RPMI8226 (cell line): ENCODE measurements around the gene SLC2A6.
A peak's percentile ranks its signal among the peaks of the same experiment; 100 is the strongest.

ENCODE experiments used
- DNase-seq: peaks from one replicate; pipeline ENCODE4 v3.0.0-alpha.2; 2015

The SLC2A6 gene

GRCh38 chr9:133459476-133460404 is 19.2 kb downstream of the SLC2A6 start, which contains the start of gene CACFD1:
CACFD1 (plus strand) TSS chr9:133459978; CDS start chr9:133460067, 89 bp downstream.
- peak; percentile 99 for DNase-seq

- DNase-seq: no peak
Observed at GRCh38 chr9:133458643-133459312, 20.1 kb downstream of the SLC2A6 start.

GRCh38 chr9:133457748-133458147 is 21.2 kb downstream of the SLC2A6 start:
- no peak for DNase-seq

DNA sequence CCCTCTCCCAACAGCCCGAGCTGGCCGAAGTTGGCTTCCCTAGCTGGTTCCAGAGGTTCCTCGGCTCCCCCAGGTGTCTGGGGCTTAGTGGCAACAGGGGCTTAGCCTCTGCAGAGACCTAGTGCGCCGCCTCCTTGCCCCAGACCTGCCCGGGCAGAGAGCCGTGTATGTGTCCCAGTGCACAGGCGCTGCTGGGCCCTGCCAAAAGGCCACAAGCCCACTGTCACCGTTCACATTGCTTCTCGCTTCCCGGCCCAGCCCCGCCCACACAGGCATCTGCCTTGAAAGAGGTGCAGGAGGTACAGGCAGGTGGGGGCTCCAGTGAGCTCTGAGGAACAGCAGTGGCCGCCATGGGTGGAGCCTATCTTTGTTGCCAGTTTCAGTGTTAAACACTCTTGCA is 21.7 kb downstream of the SLC2A6 start:
- peak; percentile 54 for DNase-seq

DNA sequence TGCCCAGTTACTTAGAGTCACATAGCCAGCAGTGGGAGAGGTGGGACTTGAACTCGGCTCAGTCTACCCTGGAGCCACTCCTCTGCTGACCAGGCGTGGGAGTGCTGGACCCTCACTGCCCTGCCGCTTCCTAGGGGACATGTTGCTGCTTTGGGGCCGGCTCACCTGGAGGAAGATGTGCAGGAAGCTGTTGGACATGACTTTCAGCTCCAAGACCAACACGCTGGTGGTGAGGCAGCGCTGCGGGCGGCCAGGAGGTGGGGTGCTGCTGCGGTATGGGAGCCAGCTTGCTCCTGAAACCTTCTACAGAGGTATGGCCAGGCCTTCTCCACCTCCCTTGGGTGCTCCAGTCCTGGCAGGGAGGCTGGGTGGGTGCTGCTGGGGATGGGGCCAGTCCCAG is 22.5 kb downstream of the SLC2A6 start:
- peak; percentile 43 for DNase-seq

DNA sequence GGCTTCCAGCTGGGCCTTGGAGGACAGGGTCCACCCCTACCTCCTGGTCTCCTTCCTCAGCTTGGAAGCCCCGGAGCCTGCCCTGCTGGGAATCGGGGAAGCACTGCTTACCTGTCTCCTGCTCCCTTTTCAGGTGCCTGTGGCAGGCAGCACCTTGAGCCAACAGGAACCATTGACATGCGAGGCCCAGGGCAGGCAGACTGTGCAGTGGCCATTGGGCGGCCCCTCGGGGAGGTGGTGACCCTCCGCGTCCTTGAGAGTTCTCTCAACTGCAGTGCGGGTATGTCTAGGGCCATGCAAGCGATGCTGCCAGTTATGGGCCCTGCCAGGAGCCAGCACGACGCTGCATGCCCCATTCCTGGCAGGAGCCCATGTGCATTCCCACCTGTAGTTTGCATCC is 23.0 kb downstream of the SLC2A6 start:
- DNase-seq: no peak

- no peak for DNase-seq
Observed at GRCh38 chr9:133454943-133455673, 23.8 kb downstream of the SLC2A6 start.

- DNase-seq: no peak
Observed at GRCh38 chr9:133454325-133454724, 24.6 kb downstream of the SLC2A6 start.

DNA sequence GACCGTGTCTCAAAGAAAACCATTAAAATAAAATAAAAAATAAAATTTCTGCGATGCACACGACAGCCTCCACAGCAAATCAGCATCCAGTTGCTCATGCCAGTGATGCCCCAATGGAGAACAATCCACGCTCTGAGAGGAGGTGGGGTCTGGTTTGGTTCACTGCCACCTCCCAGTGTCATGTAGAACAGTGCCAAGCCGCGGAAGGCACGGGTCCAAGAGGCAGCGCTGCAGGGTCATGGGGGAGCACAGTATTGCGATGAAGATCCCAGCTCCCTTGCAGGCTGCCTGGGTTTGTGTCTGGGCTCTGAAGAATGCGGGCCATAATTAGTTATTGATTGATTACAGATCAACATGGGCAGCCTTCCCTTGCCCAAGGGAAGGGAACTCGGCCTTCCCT is 25.2 kb downstream of the SLC2A6 start:
- no peak for DNase-seq

DNA sequence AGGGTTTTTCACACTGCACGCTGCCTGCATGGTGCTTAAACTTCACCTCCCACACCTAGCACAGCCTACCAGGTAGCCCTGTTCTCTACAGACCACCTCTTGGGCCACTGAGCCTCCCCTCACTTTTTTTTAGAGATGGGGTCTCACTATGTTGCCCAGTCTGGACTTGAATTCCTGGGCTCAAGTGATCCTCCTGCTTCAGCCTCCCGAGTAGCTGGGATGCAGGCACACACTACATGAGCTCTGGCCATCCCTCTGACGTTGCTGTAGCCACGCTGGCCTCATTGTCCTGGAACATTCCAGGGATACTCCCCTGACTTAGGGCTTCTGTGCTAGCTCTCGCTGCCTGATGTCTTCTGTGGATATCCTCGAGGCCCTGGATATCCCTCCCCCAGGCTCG is 26.3 kb downstream of the SLC2A6 start:
- DNase-seq: no peak

DNA sequence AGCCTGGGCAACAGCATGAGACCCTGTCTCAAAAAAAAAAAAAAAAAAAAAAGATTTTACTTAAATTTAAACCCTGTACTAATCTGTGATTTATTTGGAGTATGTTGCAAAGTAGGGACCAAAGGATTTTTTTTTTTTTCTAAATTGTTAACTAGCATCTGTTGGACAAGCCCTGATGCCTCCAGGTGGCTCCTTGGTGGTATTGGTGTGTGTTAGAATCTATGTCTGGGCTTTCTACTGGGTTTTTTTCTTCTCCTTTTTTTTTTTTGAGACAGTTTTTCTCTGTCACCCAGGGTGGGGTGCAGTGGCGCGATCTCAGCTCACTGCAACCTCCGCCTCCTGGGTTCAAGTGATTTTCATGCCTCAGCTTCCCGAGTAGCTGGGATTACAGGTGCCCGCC is 27.0 kb downstream of the SLC2A6 start:
- peak; percentile 49 for DNase-seq

GRCh38 chr9:133449760-133450159 is 29.1 kb downstream of the SLC2A6 start:
- DNase-seq: peak; percentile 46

GRCh38 chr9:133448487-133448972 is 30.4 kb downstream of the SLC2A6 start:
- no peak for DNase-seq

- DNase-seq: no peak
Observed at GRCh38 chr9:133445293-133445969, 33.5 kb downstream of the SLC2A6 start.

DNA sequence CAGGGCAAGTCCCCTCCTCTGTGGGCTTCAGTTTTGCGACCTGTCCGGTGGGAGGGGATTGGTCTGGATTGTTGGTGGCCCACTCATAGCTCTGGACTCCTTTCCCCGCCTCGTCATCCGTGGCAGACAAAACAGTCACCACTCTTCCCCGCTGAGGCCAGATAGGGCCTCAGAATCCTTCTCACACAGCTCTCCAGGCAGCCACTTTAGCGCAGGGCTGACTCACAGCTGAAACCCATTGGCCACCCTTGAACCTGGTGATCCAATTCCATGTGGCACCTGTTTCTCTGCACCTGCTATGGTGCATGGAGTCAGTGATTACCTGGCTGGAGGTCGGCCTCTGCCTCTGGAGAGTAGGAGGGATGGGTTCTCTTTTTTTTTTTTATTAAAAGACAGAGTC is 34.9 kb downstream of the SLC2A6 start:
- no peak for DNase-seq

- DNase-seq: no peak
Observed at GRCh38 chr9:133443248-133443647, 35.7 kb downstream of the SLC2A6 start.

DNA sequence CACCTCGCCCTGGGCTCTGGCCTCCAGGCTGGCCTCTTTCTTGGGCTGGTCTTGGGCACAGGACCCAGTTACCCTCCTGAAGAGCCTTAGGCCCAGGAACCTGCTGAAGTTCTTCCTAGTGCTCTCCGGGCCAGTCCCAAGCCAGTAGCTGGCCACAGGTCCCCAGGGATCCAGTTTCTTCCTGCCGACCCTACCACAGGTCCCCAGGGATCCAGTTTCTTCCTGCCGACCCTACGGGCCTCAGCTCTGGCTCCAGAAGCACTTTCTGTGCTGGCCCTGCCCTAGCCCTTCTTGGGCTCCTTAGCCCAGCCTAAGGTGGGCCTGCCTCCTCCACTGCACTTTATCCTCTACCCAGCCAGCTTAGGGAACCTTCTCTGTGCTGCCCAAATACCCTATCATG is 37.3 kb downstream of the SLC2A6 start:
- no peak for DNase-seq

DNA sequence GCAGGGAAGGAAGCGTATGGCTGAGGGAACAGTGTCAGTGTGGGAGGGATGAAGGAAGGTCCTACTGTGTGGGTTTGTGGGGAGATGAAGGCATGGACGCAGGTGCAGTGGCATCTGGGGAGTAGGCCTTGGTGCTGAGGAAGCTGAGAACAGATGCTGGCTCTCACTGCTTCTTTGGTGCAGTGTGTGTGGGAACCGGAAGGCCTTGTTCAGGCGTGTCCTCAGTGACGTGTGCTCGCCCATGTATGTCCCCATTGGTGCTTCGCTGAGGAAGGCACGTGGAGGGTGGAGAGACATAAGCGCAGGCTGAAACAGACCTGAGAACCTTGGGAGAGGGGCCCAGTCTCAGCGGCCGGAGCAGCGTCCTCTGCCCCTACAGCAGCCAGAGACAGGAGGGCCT is 38.0 kb downstream of the SLC2A6 start:
- DNase-seq: no peak

DNA sequence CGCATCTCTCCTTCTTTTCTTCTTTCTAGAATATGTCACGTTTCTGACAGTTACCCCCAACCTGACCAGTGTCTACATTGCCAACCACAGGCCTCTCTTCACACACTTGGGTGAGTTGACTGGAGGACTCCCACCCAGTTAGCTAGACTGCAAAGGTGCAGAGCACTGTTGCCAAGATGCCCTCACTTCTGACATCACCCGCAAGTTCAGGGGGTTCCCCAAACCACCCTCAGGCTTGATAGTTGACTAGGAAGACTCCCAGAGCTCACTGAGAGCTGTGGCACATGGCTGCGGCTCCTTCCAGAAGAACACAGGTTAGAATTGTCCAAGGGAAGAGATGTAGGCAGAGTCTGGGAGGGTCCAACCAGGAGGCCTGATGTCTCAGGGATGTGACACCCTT is 39.6 kb downstream of the SLC2A6 start:
- no peak for DNase-seq

- DNase-seq: peak; percentile 53
Observed at GRCh38 chr9:133437753-133438531, 41.0 kb downstream of the SLC2A6 start.

GRCh38 chr9:133436681-133437080 is 42.2 kb downstream of the SLC2A6 start:
- no peak for DNase-seq

DNA sequence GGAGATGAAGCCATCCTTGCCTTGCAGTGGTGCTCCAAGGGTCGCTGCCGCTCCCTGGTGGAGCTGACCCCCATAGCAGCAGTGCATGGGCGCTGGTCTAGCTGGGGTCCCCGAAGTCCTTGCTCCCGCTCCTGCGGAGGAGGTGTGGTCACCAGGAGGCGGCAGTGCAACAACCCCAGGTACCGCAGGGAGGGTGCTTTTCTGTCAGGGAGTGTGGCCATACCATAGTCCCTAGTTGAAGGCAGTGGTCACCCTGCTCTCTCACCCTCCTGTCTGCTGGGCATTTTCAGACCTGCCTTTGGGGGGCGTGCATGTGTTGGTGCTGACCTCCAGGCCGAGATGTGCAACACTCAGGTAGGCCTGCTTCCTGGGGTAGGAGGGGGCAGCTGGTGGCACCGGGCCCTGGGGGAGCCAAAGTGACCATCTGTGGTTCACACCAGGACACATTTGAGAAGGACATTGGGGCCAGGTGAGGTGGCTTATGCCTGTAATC is 45.5 kb downstream of the SLC2A6 start:
- no peak for DNase-seq
